Endothelial cell (in vitro differentiated cells): ENCODE data around the gene SOBP. TPM values are rescaled to one million over a fixed set of nuclear protein-coding genes. Genes with fewer than 3 reads are reported as not detected.

ENCODE experiments used
- DNase-seq: peaks from one replicate; pipeline ENCODE4 v3.0.0; 2021; ENCODE audit warnings: low spot score
- H3K27ac Mint-ChIP-seq: one replicate; pipeline ENCODE4 v1.8.0; 2021; ENCODE audit warnings: mixed read lengths, inconsistent platforms; ENCODE audit not compliant: unreplicated experiment
- H3K27me3 Mint-ChIP-seq: one replicate; pipeline ENCODE4 v1.8.0; 2021; ENCODE audit warnings: mild to moderate bottlenecking, moderate library complexity, mixed read lengths, inconsistent platforms; ENCODE audit not compliant: unreplicated experiment
- H3K36me3 Mint-ChIP-seq: one replicate; pipeline ENCODE4 v1.8.0; 2021; ENCODE audit warnings: mild to moderate bottlenecking, low read depth, mixed read lengths, inconsistent platforms; ENCODE audit not compliant: unreplicated experiment
- H3K4me1 Mint-ChIP-seq: one replicate; pipeline ENCODE4 v1.8.0; 2021; ENCODE audit warnings: mild to moderate bottlenecking, mixed read lengths, inconsistent platforms; ENCODE audit not compliant: unreplicated experiment
- H3K4me3 Mint-ChIP-seq: one replicate; pipeline ENCODE4 v1.8.0; 2021; ENCODE audit warnings: mild to moderate bottlenecking, mixed read lengths, inconsistent platforms; ENCODE audit not compliant: unreplicated experiment
- H3K9me3 Mint-ChIP-seq: one replicate; pipeline ENCODE4 v1.8.0; 2021; ENCODE audit warnings: mixed read lengths, inconsistent platforms; ENCODE audit not compliant: unreplicated experiment
- total RNA-seq: library from RNA; stranded (reverse); fragmentation: NEBNext Ultra II Directional; extraction: Animal tissue kit (Norgen Biotek cat#: 25700); gene quantifications from one replicate; pipeline ENCODE4 v1.2.1, GENCODE V29; 2021; ENCODE audit not compliant: unreplicated experiment
- TF ChIP-seq, protein P1 (sequence below): fragments of 200-600 bp; sonication (generic); IDR thresholded peaks from one replicate; pipeline ENCODE4 v1.5.0; 2021; ENCODE audit warnings: antibody characterized with exemption; ENCODE audit not compliant: unreplicated experiment

Gene SOBP
- total RNA-seq, 1 donor from 2014 or later = 1.5 TPM

DNA sequence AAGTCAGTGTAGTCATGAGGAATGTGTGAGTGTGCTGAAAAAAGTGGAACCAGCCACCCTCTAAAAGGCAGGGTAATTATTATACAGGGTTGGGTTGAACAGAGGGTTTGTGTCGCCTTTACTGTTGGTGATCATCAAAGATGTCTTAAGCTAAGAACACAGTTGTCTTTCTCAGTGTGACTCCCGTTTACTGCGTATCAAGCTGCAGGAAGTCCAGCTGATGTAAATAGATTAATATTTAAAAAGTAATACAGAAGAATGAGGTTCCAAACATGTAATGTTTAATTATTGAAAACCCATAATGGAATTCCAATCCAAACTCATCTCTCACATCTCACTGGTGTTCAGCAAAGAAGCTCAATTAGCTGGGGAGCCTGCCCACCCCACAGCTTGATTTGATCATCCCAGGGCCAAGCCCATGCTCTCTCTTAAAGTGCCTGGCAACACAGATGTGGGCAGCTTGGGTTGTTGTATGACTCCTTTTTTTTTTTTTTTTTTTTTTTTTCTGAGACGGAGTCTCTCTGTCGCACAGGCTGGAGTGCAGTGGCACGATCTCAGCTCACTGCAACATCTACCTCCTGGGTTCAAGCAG, 127.5 kb downstream of the SOBP start:
- no peaks in the 10 kb centered on the region for H3K36me3 Mint-ChIP-seq
- peaks cover 16% of the 10 kb centered on the region for H3K4me1 Mint-ChIP-seq
- no peaks in the 10 kb centered on the region for H3K9me3 Mint-ChIP-seq
- H3K27me3 Mint-ChIP-seq = peaks cover 2% of the 10 kb centered on the region
- DNase-seq = no peak
- H3K27ac Mint-ChIP-seq = no peak overlapping the region
- TF ChIP-seq, protein P1, sequence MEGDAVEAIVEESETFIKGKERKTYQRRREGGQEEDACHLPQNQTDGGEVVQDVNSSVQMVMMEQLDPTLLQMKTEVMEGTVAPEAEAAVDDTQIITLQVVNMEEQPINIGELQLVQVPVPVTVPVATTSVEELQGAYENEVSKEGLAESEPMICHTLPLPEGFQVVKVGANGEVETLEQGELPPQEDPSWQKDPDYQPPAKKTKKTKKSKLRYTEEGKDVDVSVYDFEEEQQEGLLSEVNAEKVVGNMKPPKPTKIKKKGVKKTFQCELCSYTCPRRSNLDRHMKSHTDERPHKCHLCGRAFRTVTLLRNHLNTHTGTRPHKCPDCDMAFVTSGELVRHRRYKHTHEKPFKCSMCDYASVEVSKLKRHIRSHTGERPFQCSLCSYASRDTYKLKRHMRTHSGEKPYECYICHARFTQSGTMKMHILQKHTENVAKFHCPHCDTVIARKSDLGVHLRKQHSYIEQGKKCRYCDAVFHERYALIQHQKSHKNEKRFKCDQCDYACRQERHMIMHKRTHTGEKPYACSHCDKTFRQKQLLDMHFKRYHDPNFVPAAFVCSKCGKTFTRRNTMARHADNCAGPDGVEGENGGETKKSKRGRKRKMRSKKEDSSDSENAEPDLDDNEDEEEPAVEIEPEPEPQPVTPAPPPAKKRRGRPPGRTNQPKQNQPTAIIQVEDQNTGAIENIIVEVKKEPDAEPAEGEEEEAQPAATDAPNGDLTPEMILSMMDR = no peak
- no peak overlapping the region for H3K4me3 Mint-ChIP-seq

DNA sequence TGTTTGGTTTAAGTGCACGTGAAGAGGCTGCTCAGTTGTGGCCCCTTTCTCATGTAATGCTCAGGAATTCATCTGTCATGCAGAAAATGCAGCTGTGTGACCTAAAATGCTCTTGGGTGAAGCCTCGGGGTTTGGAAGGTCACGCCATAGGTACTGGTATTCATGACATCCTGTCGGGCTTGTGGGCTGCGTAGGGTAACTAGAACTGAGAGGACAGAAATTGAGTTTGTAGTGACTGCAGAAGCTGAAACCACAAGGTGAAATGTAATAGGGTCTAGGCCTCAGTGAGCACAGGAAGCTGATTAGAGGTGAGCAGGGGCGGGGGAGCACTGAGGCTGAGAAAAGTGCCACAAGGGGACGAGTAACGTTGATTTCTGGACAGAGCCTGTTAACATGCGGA, 128.8 kb downstream of the SOBP start:
- Mint-ChIP-seq H3K9me3 (no peaks in the 10 kb centered on the region), H3K4me3 (no peak overlapping the region), H3K27ac (no peak overlapping the region), H3K4me1 (peaks cover 16% of the 10 kb centered on the region), H3K36me3 (no peaks in the 10 kb centered on the region), H3K27me3 (peaks cover 2% of the 10 kb centered on the region)
- no peak for DNase-seq
- TF ChIP-seq, protein P1 = no peak

DNA sequence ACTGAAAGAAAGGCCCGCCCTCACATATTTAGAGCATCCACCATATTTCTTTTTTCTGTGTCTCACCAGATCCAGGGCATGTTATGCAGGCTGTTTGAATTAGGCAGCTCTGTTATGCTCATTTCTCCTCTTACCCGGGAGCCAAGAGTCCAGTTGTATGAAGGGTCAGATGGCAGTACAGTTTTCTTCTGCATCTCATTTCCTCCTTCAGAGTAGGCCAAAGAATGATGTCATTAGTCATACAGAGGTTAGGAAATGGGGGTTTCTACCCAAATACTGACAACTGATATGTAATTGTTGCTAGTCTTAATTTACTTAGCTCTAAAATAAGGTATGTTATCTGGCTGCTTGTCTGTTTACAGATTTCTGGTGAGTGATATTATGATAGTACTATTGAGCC, 130.8 kb downstream of the SOBP start:
- no peak overlapping the region for H3K4me3 Mint-ChIP-seq
- no peaks in the 10 kb centered on the region for H3K27me3 Mint-ChIP-seq
- no peaks in the 10 kb centered on the region for H3K36me3 Mint-ChIP-seq
- no peak overlapping the region for H3K27ac Mint-ChIP-seq
- H3K9me3 Mint-ChIP-seq = no peaks in the 10 kb centered on the region
- TF ChIP-seq, protein P1 = no peak
- DNase-seq = no peak
- peaks cover 16% of the 10 kb centered on the region for H3K4me1 Mint-ChIP-seq

DNA sequence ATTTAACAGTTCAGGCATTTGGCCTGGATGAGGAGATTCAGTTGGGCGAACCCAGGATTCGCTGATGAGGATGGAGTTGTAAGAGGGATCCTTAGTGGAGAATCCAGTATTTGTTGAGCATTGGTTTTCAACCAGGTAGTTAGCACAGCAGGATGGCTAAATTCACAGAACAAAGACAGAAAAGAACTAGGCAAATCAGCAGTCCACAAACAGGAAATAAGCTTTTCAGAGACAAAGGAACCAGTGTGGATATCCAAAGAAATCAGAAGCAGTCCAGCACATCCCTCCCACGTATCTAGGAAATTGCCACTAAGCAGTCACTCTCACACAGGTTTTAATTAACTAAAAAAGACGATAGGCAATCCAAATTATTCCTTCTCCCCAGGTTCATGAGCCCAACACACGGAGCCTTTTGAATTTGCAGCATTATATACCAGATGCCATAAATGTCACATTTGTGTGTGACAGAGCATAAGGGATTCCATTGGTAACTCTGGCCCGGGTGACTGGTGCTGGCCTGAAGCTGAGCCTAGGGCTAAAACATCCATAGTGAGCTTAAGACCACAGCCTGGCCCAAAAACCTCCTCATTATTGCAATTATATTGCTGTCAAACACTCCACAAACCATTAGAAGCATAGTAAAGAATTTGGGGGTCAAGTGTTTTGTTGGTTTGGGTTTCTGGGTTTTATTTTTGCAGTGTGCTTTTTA, 131.5 kb downstream of the SOBP start:
- Mint-ChIP-seq H3K27ac (no peak overlapping the region), H3K27me3 (no peaks in the 10 kb centered on the region), H3K4me3 (peak overlapping the region; percentile 17), H3K9me3 (no peaks in the 10 kb centered on the region), H3K36me3 (no peaks in the 10 kb centered on the region), H3K4me1 (peaks cover 16% of the 10 kb centered on the region)
- DNase-seq = no peak
- TF ChIP-seq, protein P1 = no peak

DNA sequence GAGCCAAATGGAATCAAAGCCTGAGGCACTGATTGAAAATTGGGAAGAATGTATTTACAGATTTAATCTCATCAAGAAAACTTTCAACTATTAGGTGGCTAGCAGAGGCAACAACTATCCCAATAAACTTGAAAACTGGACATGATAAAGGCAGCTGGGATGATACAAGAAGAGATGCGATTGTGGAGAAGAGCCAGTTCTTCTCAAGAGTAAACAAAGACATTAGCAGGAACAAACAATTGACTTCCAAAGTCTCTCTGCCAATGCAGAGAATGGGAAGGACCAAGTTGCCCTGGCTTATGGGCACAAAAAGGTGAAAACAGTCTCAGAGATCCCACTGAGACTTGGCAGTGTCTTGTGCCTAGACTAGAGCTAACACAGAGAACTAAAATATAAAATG, 132.4 kb downstream of the SOBP start:
- TF ChIP-seq, protein P1 = no peak
- Mint-ChIP-seq H3K4me3 (no peak overlapping the region), H3K36me3 (no peaks in the 10 kb centered on the region), H3K27ac (no peak overlapping the region), H3K4me1 (peaks cover 16% of the 10 kb centered on the region), H3K9me3 (no peaks in the 10 kb centered on the region), H3K27me3 (no peaks in the 10 kb centered on the region)
- DNase-seq = no peak
